GM12872 (cell line): ENCODE results near the gene SMIM8.

Source experiments
- CTCF ChIP-seq: IDR thresholded peaks from 3 replicates; pipeline ENCODE4 v1.5.1; 2011; ENCODE audit warnings: low read depth, mild to moderate bottlenecking, low read length, moderate library complexity; ENCODE audit not compliant: insufficient read depth

The SMIM8 gene

DNA sequence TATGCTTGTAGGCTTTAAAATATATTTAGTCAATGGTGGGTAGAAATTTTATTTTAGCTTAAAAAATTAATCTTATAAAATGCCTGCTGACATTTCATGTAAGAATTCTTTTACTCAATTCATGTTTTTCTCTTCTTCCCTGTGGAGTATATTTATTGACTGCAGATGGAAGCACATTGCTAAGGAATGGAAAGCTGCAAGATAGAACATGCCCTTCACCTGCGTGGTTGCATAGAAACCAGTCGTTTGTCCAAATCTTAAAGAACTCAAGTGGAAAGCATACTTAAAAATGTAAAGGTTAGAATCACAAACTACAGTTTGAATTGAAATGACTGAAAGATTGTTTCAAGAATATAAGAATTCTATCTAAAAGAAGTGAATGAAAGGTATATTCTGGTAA lies 52.9 kb downstream of the SMIM8 start:
- no peak for TF ChIP-seq CTCF

GRCh38 chr6:87376643-87377042 lies 54.3 kb downstream of the SMIM8 start:
- TF ChIP-seq CTCF, result no peak

DNA sequence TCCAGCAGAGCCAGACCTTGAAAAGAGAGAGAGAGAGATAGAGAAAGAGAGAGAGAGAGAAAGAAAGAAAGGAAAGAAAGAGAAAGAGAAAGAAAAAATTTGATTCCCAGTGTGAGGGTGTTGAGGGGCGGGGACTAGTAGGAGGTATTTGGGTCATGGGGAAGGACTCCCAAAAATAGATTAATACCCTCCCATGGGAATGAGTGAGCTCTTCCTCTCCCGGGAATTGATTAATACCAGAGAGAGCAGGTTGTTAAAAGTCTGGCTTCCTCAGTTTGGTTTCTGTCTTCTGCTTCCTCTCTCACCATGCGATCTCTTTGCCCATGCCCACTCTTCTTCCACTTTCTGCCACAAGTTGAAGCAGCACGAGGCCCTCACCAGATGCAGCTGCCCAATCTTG lies 56.6 kb downstream of the SMIM8 start:
- no peak for TF ChIP-seq CTCF

DNA sequence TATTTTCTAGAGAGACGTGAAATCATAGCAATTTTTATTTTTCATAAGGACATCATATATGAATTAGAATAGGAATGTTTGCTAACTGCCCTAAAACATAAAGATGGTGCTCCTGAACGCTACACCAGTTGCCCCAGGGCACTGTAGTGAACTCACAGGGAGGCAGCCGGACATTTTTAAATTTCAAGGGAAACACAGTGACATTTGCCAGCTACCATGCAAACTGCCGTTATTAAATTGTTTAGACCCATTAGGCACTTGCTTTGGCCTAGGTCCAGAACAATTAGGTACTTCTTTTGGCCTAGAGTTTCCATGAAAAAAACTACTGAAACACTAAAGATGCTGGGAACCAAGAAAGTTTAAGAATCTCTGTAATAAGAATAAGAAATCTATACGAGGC lies 60.5 kb downstream of the SMIM8 start:
- no peak for TF ChIP-seq CTCF

DNA sequence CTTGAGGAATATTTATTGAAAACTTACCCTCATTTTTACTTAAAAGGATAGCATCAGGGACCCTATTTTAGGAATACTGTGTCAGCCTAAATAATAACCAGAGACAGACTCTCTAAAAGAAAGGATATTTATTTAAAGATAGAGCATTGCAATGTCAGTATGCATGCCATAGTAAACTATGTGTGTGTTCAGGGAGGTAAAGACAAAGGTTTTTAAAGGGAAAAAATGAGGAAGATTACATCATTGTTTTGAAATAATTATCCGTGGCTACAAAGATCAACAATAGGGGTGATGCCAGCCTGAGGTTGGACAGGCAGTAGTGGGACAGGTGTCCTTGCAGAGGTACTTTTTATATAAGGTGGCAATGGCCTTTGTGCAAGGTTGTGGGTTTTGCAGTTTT lies 61.6 kb downstream of the SMIM8 start:
- TF ChIP-seq CTCF, result no peak

GRCh38 chr6:87384449-87384848 lies 62.1 kb downstream of the SMIM8 start:
- no peak for TF ChIP-seq CTCF

DNA sequence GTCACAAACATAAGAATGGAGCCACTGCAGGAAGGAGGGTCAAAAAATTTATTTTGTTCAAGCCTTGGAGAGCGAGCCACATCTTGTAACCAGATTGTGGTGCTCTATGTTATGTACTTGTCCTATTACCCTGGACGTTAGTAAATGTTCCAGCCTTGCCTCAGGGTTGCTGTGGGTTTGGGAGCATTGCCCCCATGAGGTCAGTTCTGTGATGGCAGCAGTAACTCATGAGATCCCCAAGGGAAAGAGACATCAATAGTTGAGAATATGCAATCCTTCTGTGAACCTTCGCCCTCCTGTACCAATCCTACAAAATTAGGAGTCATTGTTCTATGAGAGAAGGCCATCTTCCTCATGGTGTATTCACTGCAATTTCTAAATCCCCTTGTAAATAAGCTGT lies 68.9 kb downstream of the SMIM8 start:
- TF ChIP-seq CTCF, result peak; percentile 61
